ENCODE measurements around the gene C17orf67. TPM values are rescaled to one million over a fixed set of nuclear protein-coding genes. Genes with fewer than 3 reads are reported as not detected.

C17orf67 gene
- total RNA-seq, 1 experiment from 2014 or later, result 4.6 TPM

DNA sequence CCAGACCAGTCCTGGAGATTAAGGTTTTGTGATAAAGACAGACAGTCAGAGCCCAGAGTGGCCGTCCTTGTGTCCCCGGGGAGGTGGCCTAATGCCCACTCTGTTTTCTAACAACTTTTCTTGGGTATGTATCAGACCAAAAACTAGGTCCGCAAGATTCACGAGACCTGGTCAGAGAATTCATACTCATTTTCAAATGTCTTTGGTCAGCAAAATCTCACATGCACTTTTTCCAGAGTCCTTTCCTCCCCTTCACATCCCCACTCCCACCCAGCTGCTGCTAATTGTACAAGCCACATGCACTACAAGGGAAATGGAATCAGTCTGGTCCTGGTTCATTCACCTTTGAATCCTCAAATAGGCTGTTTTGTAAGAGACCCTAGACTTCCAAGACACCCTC lies 61.7 kb downstream of the C17orf67 start:
- intact Hi-C loops (cut with micrococcal nuclease; ENCODE audit: unreplicated experiment), result loop anchor here (10.0 kb wide), 1 partner anchor 267 kb away; no protein-coding TSS in a partner anchor
- H3K4me3 Mint-ChIP-seq (ENCODE audit: low read depth, unreplicated experiment), result no peak overlapping the region
- H3K27ac Mint-ChIP-seq (ENCODE audit: unreplicated experiment), result no peak overlapping the region
- CTCF ChIA-PET, result no interaction called here
- TF ChIP-seq CTCF (IDR thresholded peaks at IDR 0.05; ENCODE audit: unreplicated experiment), result no peak
- H3K27me3 Mint-ChIP-seq (ENCODE audit: unreplicated experiment), result peaks cover 2% of the 10 kb centered on the region
- H3K9me3 Mint-ChIP-seq (ENCODE audit: low read depth, unreplicated experiment), result no peaks in the 10 kb centered on the region
- H3K36me3 Mint-ChIP-seq (ENCODE audit: insufficient read depth, unreplicated experiment), result no peaks in the 10 kb centered on the region
- no peak for DNase-seq
- no TSS peak for BruUV-seq (replicated peaks)
- H3K4me1 Mint-ChIP-seq (ENCODE audit: low read depth, unreplicated experiment), result no peaks in the 10 kb centered on the region

GRCh38 chr17:56771563-56771962 lies 62.2 kb downstream of the C17orf67 start:
- Mint-ChIP-seq H3K4me1 (ENCODE audit: low read depth, unreplicated experiment) (no peaks in the 10 kb centered on the region), H3K27me3 (ENCODE audit: unreplicated experiment) (no peaks in the 10 kb centered on the region), H3K9me3 (ENCODE audit: low read depth, unreplicated experiment) (no peaks in the 10 kb centered on the region), H3K27ac (ENCODE audit: unreplicated experiment) (no peak overlapping the region), H3K36me3 (ENCODE audit: insufficient read depth, unreplicated experiment) (no peaks in the 10 kb centered on the region), H3K4me3 (ENCODE audit: low read depth, unreplicated experiment) (no peak overlapping the region)
- no peak for TF ChIP-seq CTCF (IDR thresholded peaks at IDR 0.05; ENCODE audit: unreplicated experiment)
- no TSS peak for BruUV-seq (replicated peaks)
- DNase-seq, result no peak
- intact Hi-C loops (cut with micrococcal nuclease; ENCODE audit: unreplicated experiment), result loop anchor here (10.0 kb wide), 1 partner anchor 267 kb away; no protein-coding TSS in a partner anchor
- CTCF ChIA-PET, result no interaction called here

DNA sequence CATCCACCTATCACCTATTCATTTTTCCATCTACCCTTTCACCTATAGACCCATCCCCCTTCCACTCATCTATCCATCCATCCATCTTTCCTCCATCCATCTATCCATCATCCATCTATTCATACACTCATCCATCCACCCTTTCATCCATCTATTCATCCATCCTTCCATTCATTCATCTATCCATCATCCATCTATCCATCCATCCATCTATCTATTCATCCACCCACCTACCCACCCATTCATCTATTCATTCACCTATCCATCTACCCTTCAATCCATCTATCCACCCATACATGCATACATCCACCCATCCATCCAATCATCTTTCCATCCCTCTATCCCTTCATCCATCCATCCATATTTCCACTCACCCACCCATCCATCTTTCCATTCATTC lies 63.3 kb downstream of the C17orf67 start:
- intact Hi-C loops (cut with micrococcal nuclease; ENCODE audit: unreplicated experiment), result loop anchor here (10.0 kb wide), 1 partner anchor 266 kb away; no protein-coding TSS in a partner anchor
- no TSS peak for BruUV-seq (replicated peaks)
- Mint-ChIP-seq H3K4me1 (ENCODE audit: low read depth, unreplicated experiment) (no peaks in the 10 kb centered on the region), H3K9me3 (ENCODE audit: low read depth, unreplicated experiment) (no peaks in the 10 kb centered on the region), H3K36me3 (ENCODE audit: insufficient read depth, unreplicated experiment) (no peaks in the 10 kb centered on the region), H3K4me3 (ENCODE audit: low read depth, unreplicated experiment) (no peak overlapping the region), H3K27me3 (ENCODE audit: unreplicated experiment) (peaks cover 7% of the 10 kb centered on the region), H3K27ac (ENCODE audit: unreplicated experiment) (no peak overlapping the region)
- CTCF ChIA-PET, result interaction anchor here (1.1 kb wide), 1 partner anchor 10 kb away, joined by 3 read pairs; no protein-coding TSS in a partner anchor
- no peak for TF ChIP-seq CTCF (IDR thresholded peaks at IDR 0.05; ENCODE audit: unreplicated experiment)
- DNase-seq, result no peak

DNA sequence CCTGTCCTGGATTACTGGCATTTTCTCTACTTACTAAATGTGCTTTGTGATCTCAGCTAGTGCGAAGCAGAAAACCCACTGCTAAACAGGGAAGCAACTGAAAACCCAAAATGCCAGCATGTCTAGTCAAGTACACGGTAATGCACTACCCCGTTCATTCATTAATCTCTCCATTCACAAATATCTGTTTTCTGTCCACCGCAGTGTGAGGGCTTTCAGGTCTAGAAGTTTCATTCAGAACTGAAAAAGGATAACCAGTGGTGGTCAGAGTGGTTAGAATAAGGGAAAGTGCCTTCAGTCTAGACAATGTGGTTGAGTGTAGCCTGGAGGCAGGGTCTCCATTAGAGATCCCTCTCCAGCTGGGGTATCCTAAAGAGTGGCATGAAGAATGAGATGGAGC lies 68.3 kb downstream of the C17orf67 start:
- Mint-ChIP-seq H3K4me1 (ENCODE audit: low read depth, unreplicated experiment) (no peaks in the 10 kb centered on the region), H3K27me3 (ENCODE audit: unreplicated experiment) (peaks cover 24% of the 10 kb centered on the region), H3K4me3 (ENCODE audit: low read depth, unreplicated experiment) (no peak overlapping the region), H3K36me3 (ENCODE audit: insufficient read depth, unreplicated experiment) (no peaks in the 10 kb centered on the region), H3K27ac (ENCODE audit: unreplicated experiment) (no peak overlapping the region), H3K9me3 (ENCODE audit: low read depth, unreplicated experiment) (no peaks in the 10 kb centered on the region)
- DNase-seq, result no peak
- CTCF ChIA-PET, result interaction anchor here (0.6 kb wide), 1 partner anchor 284 kb away, joined by 3 read pairs; no protein-coding TSS in a partner anchor
- intact Hi-C loops (cut with micrococcal nuclease; ENCODE audit: unreplicated experiment), result no loop called here
- TF ChIP-seq CTCF (IDR thresholded peaks at IDR 0.05; ENCODE audit: unreplicated experiment), result no peak
- BruUV-seq (replicated peaks), result no TSS peak
